ENCODE measurements around the gene PSTPIP2.

PSTPIP2 gene

GRCh38 chr18:46060359-46060841 is 11.7 kb downstream of the PSTPIP2 start:
- DNase-seq (ENCODE audit: low read depth), result no peak
- no peak overlapping the region for H3K4me3 ChIP-seq (ENCODE audit: low read length)
- TF ChIP-seq, protein P1, sequence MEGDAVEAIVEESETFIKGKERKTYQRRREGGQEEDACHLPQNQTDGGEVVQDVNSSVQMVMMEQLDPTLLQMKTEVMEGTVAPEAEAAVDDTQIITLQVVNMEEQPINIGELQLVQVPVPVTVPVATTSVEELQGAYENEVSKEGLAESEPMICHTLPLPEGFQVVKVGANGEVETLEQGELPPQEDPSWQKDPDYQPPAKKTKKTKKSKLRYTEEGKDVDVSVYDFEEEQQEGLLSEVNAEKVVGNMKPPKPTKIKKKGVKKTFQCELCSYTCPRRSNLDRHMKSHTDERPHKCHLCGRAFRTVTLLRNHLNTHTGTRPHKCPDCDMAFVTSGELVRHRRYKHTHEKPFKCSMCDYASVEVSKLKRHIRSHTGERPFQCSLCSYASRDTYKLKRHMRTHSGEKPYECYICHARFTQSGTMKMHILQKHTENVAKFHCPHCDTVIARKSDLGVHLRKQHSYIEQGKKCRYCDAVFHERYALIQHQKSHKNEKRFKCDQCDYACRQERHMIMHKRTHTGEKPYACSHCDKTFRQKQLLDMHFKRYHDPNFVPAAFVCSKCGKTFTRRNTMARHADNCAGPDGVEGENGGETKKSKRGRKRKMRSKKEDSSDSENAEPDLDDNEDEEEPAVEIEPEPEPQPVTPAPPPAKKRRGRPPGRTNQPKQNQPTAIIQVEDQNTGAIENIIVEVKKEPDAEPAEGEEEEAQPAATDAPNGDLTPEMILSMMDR (conservative IDR thresholded peaks at IDR 0.05; ENCODE audit: low read length), result no peak

DNA sequence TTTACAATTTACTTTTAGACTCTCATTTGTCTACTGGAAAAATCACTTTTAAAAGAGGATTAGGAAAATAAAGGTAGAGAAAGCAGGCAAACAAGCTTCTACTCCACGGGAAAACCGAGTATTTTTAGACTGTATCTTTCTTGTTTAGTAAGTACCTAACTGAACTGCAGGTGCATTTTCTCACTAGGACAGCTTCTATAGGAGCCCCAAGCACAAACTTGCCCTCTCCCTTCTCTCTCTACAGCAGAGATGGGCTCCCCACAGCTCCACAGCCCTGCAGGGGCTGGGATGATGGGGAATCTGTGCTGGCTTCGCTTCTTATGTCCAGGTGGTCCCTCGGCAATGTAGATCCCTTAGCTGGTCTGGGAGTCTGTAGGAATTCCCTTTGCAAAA is 16.2 kb downstream of the PSTPIP2 start:
- H3K4me3 ChIP-seq (ENCODE audit: low read length), result no peak overlapping the region
- no peak for DNase-seq (ENCODE audit: low read depth)
- TF ChIP-seq, protein P1 (conservative IDR thresholded peaks at IDR 0.05; ENCODE audit: low read length), result no peak

- no peak for DNase-seq (ENCODE audit: low read depth)
- no peak overlapping the region for H3K4me3 ChIP-seq (ENCODE audit: low read length)
- TF ChIP-seq, protein P1 (conservative IDR thresholded peaks at IDR 0.05; ENCODE audit: low read length), result no peak
These were observed 16.9 kb downstream of the PSTPIP2 start for GRCh38 chr18:46054956-46055837.

DNA sequence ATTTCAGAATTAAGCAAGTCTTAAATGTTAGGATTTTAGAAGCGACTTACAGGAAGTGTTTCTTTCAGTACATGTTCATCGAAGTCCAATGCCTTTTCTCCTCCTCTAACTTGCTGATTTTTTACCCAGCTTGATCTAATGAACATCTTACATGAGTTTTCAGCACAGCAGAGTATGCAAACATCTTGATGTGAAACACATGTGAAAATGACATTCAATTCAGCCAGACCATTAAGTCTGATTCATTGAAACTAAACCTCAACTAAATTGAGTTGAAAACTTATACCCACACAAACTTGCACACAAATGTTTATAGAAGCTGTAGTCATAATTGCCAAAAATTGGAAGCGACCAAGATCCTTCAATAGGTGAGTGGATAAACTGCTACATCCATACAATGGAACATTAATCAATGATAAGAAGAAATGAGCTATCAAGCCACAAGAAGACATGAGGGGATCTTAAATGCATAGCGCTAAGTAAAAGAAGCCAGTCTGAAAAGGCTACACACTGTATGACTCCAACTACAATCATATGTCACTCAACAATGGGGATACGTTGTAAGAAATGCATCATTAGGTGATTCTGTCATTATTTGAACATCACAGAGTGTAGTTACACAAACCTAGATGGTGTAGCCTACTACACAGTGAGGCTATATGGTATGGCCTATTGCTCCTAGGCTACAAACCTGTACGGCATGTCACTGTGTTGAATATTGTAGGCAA is 18.5 kb downstream of the PSTPIP2 start:
- TF ChIP-seq, protein P1 (conservative IDR thresholded peaks at IDR 0.05; ENCODE audit: low read length), result no peak
- no peak overlapping the region for H3K4me3 ChIP-seq (ENCODE audit: low read length)
- DNase-seq (ENCODE audit: low read depth), result peak; percentile 80

- DNase-seq (ENCODE audit: low read depth), result peak; percentile 78
- H3K4me3 ChIP-seq (ENCODE audit: low read length), result no peak overlapping the region
- TF ChIP-seq, protein P1 (conservative IDR thresholded peaks at IDR 0.05; ENCODE audit: low read length), result no peak
These were observed 20.2 kb downstream of the PSTPIP2 start for GRCh38 chr18:46051731-46052461.

GRCh38 chr18:46050268-46050667 is 21.8 kb downstream of the PSTPIP2 start:
- no peak for DNase-seq (ENCODE audit: low read depth)
- TF ChIP-seq, protein P1 (conservative IDR thresholded peaks at IDR 0.05; ENCODE audit: low read length), result no peak
- H3K4me3 ChIP-seq (ENCODE audit: low read length), result no peak overlapping the region

All from AG10803 (cell line).